GM10248 (cell line): ENCODE data around the gene NRN1.

Experiments
- CTCF ChIA-PET: fragments of 300-600 bp; sonication (Branson Sonifier 250); formaldehyde crosslinking; extraction: SDS; loops from one replicate; lab custom pipeline; 2021; ENCODE audit warnings: antibody characterized with exemption; lab: Yijun Ruan, JAX
- POLR2A ChIA-PET: fragments of 350-650 bp; sonication (Branson Sonifier 250); formaldehyde crosslinking; extraction: SDS; loops from one replicate; lab custom pipeline; 2020; ENCODE audit warnings: antibody characterized with exemption; lab: Yijun Ruan, JAX
- DNase-seq: peaks from one replicate; pipeline ENCODE4 v3.0.0; 2012; ENCODE audit errors: extremely low spot score
- TF ChIP-seq, protein P1 (sequence below): IDR thresholded peaks from 2 replicates; pipeline ENCODE4 v1.5.1; 2012; ENCODE audit warnings: mild to moderate bottlenecking, low read depth; ENCODE audit errors: extremely low read depth, missing control alignments, control extremely low read depth

The NRN1 gene

DNA sequence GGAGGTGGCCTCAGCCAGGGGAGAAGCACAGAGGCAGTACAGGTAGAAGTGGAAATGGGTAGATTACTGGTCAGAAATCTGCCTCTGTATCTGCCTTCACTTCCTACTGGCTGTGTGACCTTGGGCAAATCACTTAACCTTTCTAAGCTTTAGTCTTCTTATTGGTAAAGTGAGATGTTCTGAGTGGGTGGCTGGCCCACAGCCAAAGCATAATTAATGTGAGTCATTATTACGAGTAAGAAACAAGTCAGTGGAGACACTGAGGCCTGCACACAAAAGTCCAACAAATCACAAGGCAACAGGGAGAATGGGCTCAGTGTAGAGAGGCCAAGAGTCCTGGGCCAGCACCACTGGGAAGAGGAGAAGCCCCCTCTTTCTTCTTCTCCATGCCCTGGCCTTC lies 39.1 kb downstream of the NRN1 start:
- TF ChIP-seq, protein P1, sequence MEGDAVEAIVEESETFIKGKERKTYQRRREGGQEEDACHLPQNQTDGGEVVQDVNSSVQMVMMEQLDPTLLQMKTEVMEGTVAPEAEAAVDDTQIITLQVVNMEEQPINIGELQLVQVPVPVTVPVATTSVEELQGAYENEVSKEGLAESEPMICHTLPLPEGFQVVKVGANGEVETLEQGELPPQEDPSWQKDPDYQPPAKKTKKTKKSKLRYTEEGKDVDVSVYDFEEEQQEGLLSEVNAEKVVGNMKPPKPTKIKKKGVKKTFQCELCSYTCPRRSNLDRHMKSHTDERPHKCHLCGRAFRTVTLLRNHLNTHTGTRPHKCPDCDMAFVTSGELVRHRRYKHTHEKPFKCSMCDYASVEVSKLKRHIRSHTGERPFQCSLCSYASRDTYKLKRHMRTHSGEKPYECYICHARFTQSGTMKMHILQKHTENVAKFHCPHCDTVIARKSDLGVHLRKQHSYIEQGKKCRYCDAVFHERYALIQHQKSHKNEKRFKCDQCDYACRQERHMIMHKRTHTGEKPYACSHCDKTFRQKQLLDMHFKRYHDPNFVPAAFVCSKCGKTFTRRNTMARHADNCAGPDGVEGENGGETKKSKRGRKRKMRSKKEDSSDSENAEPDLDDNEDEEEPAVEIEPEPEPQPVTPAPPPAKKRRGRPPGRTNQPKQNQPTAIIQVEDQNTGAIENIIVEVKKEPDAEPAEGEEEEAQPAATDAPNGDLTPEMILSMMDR = no peak
- ChIA-PET POLR2A (no interaction called here), CTCF (interaction anchor here (1.1 kb wide), 1 partner anchor 15 kb away, joined by 3 read pairs; no protein-coding TSS in a partner anchor)
- DNase-seq = no peak

DNA sequence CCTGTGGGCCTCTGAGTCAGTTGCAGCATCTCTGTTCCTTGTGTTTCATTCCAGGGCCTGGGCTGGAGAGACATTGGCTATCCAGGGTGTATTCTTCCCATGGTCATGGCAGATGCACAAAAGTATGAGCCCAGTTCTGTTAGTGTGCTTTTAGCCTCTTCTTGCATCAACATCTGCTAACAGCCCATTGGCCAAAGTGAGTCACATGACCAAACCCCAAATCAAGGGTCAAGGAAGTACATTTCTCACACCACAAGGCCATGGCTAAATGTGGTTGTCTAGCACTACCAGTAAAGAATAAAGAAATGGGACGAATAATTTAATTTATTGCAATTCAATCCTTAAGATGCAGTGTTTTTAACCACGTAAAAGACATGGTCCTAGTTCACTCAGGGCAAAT lies 43.9 kb downstream of the NRN1 start:
- CTCF ChIA-PET = no interaction called here
- POLR2A ChIA-PET = no interaction called here
- DNase-seq = no peak
- TF ChIP-seq, protein P1 = no peak

DNA sequence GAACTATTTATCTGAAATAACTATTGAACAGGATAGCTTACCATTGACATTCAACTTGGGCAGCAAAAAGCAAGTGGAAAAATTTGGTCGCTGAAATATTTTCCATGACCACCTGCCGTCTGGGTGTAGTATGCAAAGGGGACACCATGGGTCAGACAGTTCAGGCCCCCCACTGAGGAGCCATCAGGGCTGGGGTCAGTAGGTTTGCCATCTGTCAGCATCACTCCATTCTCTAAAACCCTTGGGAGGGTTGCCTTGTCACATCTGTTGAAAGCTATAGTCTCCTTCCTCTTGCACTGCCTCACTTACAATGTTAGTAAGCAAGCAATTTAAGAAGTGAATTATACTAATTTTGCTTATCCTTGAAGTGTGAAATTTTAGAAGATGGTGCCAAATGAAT lies 44.9 kb downstream of the NRN1 start:
- no peak for DNase-seq
- CTCF ChIA-PET = no interaction called here
- TF ChIP-seq, protein P1 = no peak
- POLR2A ChIA-PET = no interaction called here

GRCh38 chr6:5960456-5960855 lies 46.3 kb downstream of the NRN1 start:
- no peak for DNase-seq
- CTCF ChIA-PET = no interaction called here
- POLR2A ChIA-PET = no interaction called here
- TF ChIP-seq, protein P1 = no peak

GRCh38 chr6:5958921-5959320 lies 47.8 kb downstream of the NRN1 start:
- ChIA-PET POLR2A (no interaction called here), CTCF (interaction anchor here (0.8 to 1.5 kb wide), 2 partner anchors 9 to 20 kb away, joined by 3 read pairs; no protein-coding TSS in a partner anchor)
- TF ChIP-seq, protein P1 = no peak
- no peak for DNase-seq

DNA sequence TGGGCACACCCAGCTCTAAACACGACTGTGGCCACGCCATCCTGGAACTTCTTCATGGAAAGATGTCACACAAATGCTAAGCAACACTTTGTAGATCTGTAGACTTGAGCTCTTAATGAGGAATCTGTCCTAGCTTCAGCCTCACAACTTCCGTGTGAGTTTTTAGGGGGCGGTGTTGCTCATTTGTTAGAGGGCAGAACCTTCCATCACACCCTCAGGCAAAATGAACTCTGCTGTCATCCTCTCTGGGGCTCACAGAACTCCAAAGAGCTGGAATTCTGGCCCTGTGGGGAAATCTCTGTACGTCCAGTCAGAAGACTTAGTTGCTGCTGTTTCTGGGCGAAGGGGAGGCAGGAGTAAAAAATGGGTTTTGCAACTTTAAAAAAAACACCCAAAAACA lies 49.8 kb downstream of the NRN1 start:
- TF ChIP-seq, protein P1 = no peak
- ChIA-PET CTCF (interaction anchor here (1.5 kb wide), 1 partner anchor 25 kb away, joined by 5 read pairs; no protein-coding TSS in a partner anchor), POLR2A (no interaction called here)
- no peak for DNase-seq
